Inflammatory macrophage (primary cell): ENCODE results near the gene CLDN34.

Source experiments
- DNase-seq, 2 donors: peaks; one replicate each; pipeline ENCODE4 v3.0.0-alpha.2; 2020 to 2022

Gene CLDN34

DNA sequence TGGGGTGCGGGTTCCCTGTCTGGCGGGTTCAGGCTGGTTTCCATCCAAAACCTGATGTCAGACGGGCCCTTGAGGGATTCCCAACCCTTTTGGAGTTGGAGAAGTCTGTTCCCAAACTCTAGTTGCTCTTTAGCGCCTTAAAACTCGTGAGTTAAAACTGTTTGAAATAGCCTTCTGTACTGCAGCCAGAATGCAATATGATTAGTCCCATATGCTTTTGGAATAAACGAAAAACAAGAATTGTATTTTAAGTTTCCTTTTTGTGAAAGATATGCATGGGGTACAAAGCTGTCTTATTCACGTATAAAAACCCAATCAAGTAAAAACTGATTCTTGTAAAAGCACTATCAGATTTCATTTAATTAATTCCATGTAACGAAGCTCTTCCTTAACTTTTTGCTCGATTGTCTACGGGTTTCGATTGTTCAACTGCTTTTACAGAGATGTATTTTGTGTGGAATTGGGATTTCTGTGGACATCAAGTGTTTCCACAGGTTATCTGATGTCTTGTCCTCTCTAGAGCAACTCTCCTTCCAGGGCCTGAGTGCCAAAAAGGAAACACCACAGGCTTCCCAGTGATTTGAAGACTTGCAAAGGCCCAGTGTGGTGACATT lies 49.5 kb downstream of the CLDN34 start:
- no peak for DNase-seq

DNA sequence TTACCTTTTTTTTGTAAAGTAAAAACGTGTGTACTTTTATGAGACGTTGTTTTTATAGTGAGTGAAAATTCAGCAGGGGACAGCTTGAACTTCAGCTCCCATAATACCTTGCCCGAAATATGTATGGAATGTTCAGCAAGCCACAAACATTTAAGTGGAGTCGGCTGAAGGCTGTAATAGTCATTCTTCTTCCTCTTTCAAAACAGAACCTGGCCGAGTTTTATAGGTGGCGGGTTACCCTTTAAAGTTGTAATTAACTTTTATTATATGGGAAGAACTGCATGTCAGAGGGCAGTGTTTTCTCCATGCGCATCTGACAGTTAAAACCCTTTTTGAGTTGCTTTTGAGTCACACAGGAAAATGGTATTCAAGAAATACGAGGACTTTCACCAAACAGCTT lies 50.7 kb downstream of the CLDN34 start:
- no peak for DNase-seq
